Gastrocnemius medialis (tissue), 4 donors: ENCODE measurements around the gene UQCC5.

ENCODE experiments used
- CTCF ChIP-seq, 5 experiments: fragments of 450-650 bp in 3 of 5; fragments of 200-600 bp in 2 of 5; sonication (generic) in 2 of 5; IDR thresholded peaks in 4 of 5; conservative IDR thresholded peaks in 1 of 5; 1 replicate in 4 of 5; 2 replicates in 1 of 5; pipeline ENCODE4 v1.5.1; 2016 to 2019; ENCODE audit warnings: antibody characterized with exemption in 5 of 5, mild to moderate bottlenecking in 3 of 5, moderate library complexity in 3 of 5
- POLR2A ChIP-seq, 2 donors: fragments of 450-650 bp; IDR thresholded peaks; one replicate each; pipeline ENCODE4 v1.6.1; 2017; ENCODE audit warnings: antibody characterized with exemption in 2 of 2, mild to moderate bottlenecking in 2 of 2, moderate library complexity in 2 of 2

- TF ChIP-seq CTCF (IDR thresholded peaks at IDR 0.05 in 4 of 5, conservative IDR thresholded peaks at IDR 0.05 in 1 of 5), result no peak
- no peak for TF ChIP-seq POLR2A (IDR thresholded peaks at IDR 0.05)
Measured at GRCh38 chr3:52557011-52557960, 20.9 kb downstream of the UQCC5 start.
